GM13977 (cell line): Measurements from ENCODE around the gene MED27.

Experiments used
- DNase-seq: peaks from one replicate; pipeline ENCODE4 v3.0.0; 2012; ENCODE audit warnings: low spot score
- in situ Hi-C: fragments of 300-500 bp; cut with MboI; formaldehyde crosslinking; loops from one replicate; pipeline ENCODE4 v1.12.0; 2022; ENCODE audit warnings: low sequenced_read_pairs, low pct_unique_long_range_greater_than_20kb, mixed read lengths, inconsistent platforms; ENCODE audit not compliant: unreplicated experiment
- TF ChIP-seq, protein P1 (sequence below): IDR thresholded peaks from 2 replicates; pipeline ENCODE4 v1.5.1; 2012; ENCODE audit warnings: mild to moderate bottlenecking, control low read depth; ENCODE audit not compliant: insufficient read depth; ENCODE audit errors: extremely low read depth, missing control alignments

Gene MED27

DNA sequence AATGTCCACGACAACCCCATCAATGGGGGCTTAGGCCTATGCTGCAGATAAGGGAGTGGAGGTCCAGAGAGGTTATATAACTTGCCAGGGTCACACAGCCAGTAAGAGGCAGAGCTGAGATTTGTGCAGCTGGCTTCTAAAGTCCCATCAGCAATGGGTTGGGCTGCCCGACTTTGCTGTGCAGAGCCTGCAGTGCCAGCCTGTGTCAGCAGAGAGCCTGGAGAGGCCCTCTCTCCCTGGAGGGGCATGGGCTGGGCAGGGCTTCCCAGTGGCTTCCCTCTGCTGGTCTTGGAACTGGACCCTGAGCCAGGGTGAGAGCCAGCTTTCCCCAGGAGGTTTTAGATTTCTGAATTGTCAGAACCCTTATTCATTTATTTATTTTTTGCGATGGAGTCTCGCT lies 262.6 kb downstream of the MED27 start:
- no peak for DNase-seq
- in situ Hi-C loops, result no loop called here
- TF ChIP-seq, protein P1, sequence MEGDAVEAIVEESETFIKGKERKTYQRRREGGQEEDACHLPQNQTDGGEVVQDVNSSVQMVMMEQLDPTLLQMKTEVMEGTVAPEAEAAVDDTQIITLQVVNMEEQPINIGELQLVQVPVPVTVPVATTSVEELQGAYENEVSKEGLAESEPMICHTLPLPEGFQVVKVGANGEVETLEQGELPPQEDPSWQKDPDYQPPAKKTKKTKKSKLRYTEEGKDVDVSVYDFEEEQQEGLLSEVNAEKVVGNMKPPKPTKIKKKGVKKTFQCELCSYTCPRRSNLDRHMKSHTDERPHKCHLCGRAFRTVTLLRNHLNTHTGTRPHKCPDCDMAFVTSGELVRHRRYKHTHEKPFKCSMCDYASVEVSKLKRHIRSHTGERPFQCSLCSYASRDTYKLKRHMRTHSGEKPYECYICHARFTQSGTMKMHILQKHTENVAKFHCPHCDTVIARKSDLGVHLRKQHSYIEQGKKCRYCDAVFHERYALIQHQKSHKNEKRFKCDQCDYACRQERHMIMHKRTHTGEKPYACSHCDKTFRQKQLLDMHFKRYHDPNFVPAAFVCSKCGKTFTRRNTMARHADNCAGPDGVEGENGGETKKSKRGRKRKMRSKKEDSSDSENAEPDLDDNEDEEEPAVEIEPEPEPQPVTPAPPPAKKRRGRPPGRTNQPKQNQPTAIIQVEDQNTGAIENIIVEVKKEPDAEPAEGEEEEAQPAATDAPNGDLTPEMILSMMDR, result no peak

DNA sequence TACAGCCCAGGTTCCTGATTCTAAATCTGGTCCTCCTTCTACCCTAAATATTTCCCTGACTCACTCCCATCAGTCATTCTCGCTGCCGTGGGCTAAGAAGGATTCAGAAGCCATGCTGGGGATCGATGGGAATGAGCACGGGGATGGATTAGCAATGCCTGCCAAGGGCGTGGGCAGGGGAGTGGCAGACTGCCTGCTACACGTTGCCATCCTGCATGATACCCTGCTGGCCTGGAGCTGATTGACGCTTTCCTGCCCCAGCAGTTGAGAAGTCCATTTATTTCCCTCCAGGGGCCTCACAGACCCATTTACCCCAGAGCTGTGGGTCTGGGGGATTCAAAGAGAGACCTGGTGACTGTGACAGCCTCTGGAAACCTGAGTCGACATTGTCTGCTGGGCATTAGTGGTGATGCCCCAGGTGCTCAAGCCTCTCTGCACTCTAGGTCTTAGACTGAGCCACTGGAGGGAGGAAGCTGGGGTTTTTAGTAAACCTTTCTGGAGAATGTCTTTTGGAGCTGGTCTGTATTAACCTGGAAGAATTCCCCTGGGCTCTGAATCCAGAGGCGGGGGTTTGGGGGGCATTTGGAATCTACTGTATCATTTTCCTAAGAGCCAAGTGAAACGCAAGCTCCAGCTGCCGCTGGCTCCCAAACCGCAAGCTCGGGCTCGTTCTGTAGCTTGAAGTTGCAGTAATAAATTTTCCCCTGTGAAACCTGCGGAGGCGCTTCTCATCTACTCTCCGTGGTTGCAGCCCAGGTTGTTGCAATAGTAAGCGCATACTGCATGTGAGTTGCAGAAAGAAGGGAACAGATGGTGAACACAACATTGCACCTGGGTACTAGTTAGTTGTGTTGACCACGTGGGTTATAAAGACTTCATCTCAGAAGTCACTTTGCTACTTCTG lies 263.4 kb downstream of the MED27 start:
- TF ChIP-seq, protein P1, result no peak
- in situ Hi-C loops, result no loop called here
- DNase-seq, result no peak

DNA sequence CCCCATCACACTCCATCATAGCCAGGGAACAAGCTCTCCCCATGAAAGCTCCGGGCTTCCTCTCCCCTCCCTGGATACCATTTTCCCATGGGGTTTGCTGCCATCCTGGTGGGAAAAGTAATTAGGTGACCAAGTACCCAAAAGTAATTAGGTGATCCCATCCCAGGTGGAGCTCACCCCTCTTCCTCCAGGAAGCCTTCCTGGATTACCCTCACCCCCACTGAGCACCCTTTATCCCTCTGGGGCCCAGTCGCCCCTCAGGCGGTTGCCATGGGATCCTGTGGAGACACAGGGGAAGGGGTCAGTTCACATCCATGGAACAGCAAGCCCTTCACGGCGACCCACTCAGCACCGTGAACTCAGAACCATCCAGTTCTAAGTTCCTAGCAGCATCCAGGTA lies 265.0 kb downstream of the MED27 start:
- in situ Hi-C loops, result no loop called here
- TF ChIP-seq, protein P1, result no peak
- no peak for DNase-seq

GRCh38 chr9:131813116-131813515 lies 266.6 kb downstream of the MED27 start:
- no peak for DNase-seq
- in situ Hi-C loops, result no loop called here
- TF ChIP-seq, protein P1, result no peak

DNA sequence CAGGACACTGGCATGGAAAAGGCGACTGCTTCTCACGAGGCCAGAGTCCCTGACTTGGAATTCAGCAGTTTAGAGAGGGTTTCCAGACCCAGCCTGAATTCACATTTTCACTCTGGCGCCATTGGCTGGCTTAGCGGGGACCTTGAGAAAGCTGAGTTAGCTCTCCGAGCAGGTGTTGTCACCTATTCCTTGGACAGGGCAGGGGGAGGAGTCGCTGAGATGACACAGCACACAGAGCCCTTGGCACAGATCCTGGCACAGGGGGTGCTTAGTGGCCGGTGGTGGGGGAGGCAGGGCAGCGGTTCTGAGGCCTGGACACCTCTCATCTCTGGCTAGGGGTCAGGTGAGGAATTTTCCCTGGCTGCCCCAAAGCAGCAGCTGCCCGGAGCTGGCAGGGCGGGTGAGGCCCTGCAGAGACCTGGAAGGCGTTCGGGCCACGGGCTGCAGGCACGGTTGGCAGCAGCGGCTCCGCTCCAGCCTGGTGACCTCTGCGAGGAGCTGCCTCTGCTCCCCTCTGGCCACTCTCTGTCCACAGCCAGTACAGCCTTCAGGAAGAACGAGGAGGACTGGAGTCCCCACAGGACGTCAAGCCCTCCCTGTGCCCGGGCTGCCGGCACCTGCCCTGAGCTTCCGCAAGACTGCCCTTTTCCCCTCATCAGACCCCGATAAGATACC lies 267.4 kb downstream of the MED27 start:
- DNase-seq, result no peak
- in situ Hi-C loops, result no loop called here
- TF ChIP-seq, protein P1, result no peak

DNA sequence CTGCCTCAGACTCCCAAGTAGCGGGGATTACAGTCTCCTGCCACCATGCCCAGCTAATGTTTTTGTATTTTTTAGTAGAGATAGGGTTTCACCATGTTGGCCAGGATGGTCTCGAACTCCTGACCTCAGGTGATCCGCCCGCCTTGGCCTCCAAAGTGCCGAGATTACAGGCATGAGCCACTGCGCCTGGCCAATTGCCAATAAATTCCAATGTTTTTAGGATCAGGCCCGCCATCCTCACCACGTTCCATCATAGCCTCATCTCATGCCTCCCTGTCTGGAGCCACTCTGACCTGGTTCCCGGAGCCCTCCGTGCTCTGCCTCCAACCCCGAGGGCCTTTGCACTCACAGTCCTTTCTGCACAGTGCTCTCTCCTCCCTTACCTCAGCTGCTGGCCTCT lies 268.3 kb downstream of the MED27 start:
- in situ Hi-C loops, result no loop called here
- DNase-seq, result no peak
- TF ChIP-seq, protein P1, result no peak
